ENCODE data around the gene PRR9.
A peak's percentile ranks its signal among the peaks of the same experiment; 100 is the strongest.
"Not testable (repeated sequence)": the region's sequence is repeated elsewhere in the genome, so short reads cannot be mapped to it uniquely, and the experiment has no call there.

Gene PRR9, protein sequence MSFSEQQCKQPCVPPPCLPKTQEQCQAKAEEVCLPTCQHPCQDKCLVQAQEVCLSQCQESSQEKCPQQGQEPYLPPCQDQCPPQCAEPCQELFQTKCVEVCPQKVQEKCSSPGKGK

GRCh38 chr1:153217212-153217611 lies at the start of gene PRR9:
TSS of gene PRR9 (plus strand) at chr1:153217584. CDS start at chr1:153218145, 561 bp downstream.
- no peaks in the 10 kb centered on the region for H3K9me3 ChIP-seq
- H4K20me1 ChIP-seq = no peaks in the 10 kb centered on the region
- H3K4me1 ChIP-seq = peaks cover 22% of the 10 kb centered on the region
- no peak within 1 kb of the TSS for H3K27ac ChIP-seq
- peak within 1 kb of the TSS; percentile 13; the same call in 1 of the 2 replicates for H3K4me2 ChIP-seq
- H3K4me3 ChIP-seq = no peak within 1 kb of the TSS
- no peak within 1 kb of the TSS for H3K9ac ChIP-seq
- no peaks in the 10 kb centered on the region for H3K27me3 ChIP-seq
- no peak for TF ChIP-seq Cebpa-rat (IDR thresholded peaks at IDR 0.05)
- no peaks in the 10 kb centered on the region for H3K36me3 ChIP-seq

DNA sequence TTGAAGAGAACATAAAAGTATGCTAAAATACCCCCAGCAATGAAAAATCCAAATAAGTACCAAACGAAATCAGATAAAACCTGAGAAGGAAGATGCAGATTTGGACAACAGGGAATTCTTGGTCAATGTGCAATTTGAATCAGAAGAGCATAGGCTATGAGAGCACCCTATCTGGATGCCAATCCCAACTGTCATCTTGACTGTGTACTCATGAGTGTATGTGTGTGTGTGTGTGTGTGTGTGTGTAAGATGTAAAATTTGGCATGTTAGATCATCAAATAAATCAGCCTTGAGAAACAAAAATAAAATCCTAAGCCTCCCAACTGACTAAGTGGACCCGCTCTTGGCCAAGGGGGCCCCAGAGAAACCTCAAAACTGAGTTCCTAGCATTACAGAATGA lies 48.7 kb upstream of the PRR9 start:
- no peak overlapping the region for H3K4me3 ChIP-seq
- no peak overlapping the region for H3K27ac ChIP-seq
- no peaks in the 10 kb centered on the region for H3K27me3 ChIP-seq
- no peaks in the 10 kb centered on the region for H3K9me3 ChIP-seq
- no peaks in the 10 kb centered on the region for H3K36me3 ChIP-seq
- H3K4me1 ChIP-seq = no peaks in the 10 kb centered on the region
- TF ChIP-seq Cebpa-rat (IDR thresholded peaks at IDR 0.05) = no peak
- no peaks in the 10 kb centered on the region for H4K20me1 ChIP-seq
- H3K9ac ChIP-seq = no peak overlapping the region
- no peak overlapping the region for H3K4me2 ChIP-seq

DNA sequence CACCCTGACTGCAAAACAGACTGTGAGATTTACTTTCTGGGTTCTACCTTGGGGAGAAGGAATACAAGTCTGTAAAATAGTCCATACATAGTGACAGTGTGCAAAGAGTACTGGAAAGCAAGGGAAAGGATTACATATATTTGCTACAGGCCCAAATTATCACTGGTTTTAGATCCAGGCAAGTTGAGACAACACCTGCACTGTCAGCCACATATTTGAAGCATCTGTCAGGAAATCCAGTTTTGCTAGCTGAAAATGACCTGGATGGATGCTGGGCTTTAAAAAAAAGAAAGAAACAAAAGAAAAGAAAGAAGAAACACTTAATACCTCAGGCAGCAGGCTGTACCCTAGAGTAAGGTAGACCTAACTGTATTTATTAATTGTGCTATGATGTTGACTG lies 42.8 kb upstream of the PRR9 start:
- Histone ChIP-seq H3K4me3 (no peak overlapping the region), H3K27me3 (no peaks in the 10 kb centered on the region), H3K9me3 (no peaks in the 10 kb centered on the region), H3K36me3 (no peaks in the 10 kb centered on the region), H4K20me1 (no peaks in the 10 kb centered on the region), H3K4me2 (no peak overlapping the region), H3K4me1 (no peaks in the 10 kb centered on the region), H3K27ac (no peak overlapping the region), H3K9ac (no peak overlapping the region)
- no peak for TF ChIP-seq Cebpa-rat (IDR thresholded peaks at IDR 0.05)

- Histone ChIP-seq H3K4me1 (no peaks in the 10 kb centered on the region), H3K36me3 (no peaks in the 10 kb centered on the region), H3K27me3 (no peaks in the 10 kb centered on the region), H3K27ac (no peak overlapping the region), H3K4me3 (no peak overlapping the region), H3K9me3 (peaks cover 6% of the 10 kb centered on the region), H3K9ac (no peak overlapping the region), H3K4me2 (no peak overlapping the region), H4K20me1 (no peaks in the 10 kb centered on the region)
- TF ChIP-seq Cebpa-rat (IDR thresholded peaks at IDR 0.05) = no peak
These were observed 38.5 kb upstream of the PRR9 start for GRCh38 chr1:153178922-153179321.

- Histone ChIP-seq H3K9me3 (peaks cover 13% of the 10 kb centered on the region), H3K36me3 (no peaks in the 10 kb centered on the region), H4K20me1 (no peaks in the 10 kb centered on the region), H3K4me3 (no peak overlapping the region), H3K9ac (no peak overlapping the region), H3K27ac (no peak overlapping the region), H3K4me2 (no peak overlapping the region), H3K4me1 (no peaks in the 10 kb centered on the region), H3K27me3 (no peaks in the 10 kb centered on the region)
- no peak for TF ChIP-seq Cebpa-rat (IDR thresholded peaks at IDR 0.05)
These were observed 36.8 kb upstream of the PRR9 start for GRCh38 chr1:153180556-153180955.

DNA sequence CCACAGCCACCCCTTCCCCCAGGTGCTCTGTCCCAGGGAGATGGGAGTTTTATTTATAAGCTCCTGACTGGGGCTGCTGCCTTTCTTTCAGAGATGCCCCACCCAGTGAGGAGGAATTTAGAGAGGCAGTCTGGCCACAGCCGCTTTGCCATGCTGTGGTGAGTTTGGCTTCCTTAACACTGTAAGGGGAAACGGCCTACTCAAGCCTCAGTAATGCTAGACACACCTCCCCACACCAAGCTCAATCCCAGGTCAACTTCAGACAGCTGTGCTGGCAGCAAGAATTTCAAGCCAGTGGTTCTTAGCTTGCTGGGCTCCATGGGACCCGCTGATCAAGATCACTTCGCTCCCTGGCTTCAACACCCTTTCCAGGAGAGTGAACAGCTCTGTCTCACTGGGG lies 29.1 kb upstream of the PRR9 start:
- not testable (repeated sequence) for H3K36me3 ChIP-seq, H3K27me3 ChIP-seq, H3K9ac ChIP-seq, H3K27ac ChIP-seq, H4K20me1 ChIP-seq, H3K4me3 ChIP-seq
- peak overlapping the region; percentile 57 for H3K4me2 ChIP-seq
- peaks cover 17% of the 10 kb centered on the region for H3K4me1 ChIP-seq
- H3K9me3 ChIP-seq = peaks cover 23% of the 10 kb centered on the region

- no peak for TF ChIP-seq Cebpa-rat (IDR thresholded peaks at IDR 0.05)
- H3K27ac ChIP-seq = no peak overlapping the region
- peaks cover 14% of the 10 kb centered on the region; the same call in 1 of the 2 replicates for H3K9me3 ChIP-seq
- no peaks in the 10 kb centered on the region for H3K36me3 ChIP-seq
- no peak overlapping the region for H3K4me2 ChIP-seq
- no peaks in the 10 kb centered on the region for H4K20me1 ChIP-seq
- H3K4me3 ChIP-seq = no peak overlapping the region
- H3K4me1 ChIP-seq = peaks cover 17% of the 10 kb centered on the region
- H3K27me3 ChIP-seq = no peaks in the 10 kb centered on the region
- H3K9ac ChIP-seq = no peak overlapping the region
These were observed 27.0 kb upstream of the PRR9 start for GRCh38 chr1:153190373-153190772.

- TF ChIP-seq Cebpa-rat (IDR thresholded peaks at IDR 0.05) = no peak
- no peak overlapping the region for H3K4me2 ChIP-seq
- H3K4me3 ChIP-seq = no peak overlapping the region
- no peaks in the 10 kb centered on the region for H4K20me1 ChIP-seq
- no peaks in the 10 kb centered on the region for H3K9me3 ChIP-seq
- peaks cover 16% of the 10 kb centered on the region for H3K4me1 ChIP-seq
- no peak overlapping the region for H3K27ac ChIP-seq
- no peaks in the 10 kb centered on the region for H3K27me3 ChIP-seq
- no peak overlapping the region for H3K9ac ChIP-seq
- H3K36me3 ChIP-seq = no peaks in the 10 kb centered on the region
These were observed 24.7 kb upstream of the PRR9 start for GRCh38 chr1:153192697-153193096.

DNA sequence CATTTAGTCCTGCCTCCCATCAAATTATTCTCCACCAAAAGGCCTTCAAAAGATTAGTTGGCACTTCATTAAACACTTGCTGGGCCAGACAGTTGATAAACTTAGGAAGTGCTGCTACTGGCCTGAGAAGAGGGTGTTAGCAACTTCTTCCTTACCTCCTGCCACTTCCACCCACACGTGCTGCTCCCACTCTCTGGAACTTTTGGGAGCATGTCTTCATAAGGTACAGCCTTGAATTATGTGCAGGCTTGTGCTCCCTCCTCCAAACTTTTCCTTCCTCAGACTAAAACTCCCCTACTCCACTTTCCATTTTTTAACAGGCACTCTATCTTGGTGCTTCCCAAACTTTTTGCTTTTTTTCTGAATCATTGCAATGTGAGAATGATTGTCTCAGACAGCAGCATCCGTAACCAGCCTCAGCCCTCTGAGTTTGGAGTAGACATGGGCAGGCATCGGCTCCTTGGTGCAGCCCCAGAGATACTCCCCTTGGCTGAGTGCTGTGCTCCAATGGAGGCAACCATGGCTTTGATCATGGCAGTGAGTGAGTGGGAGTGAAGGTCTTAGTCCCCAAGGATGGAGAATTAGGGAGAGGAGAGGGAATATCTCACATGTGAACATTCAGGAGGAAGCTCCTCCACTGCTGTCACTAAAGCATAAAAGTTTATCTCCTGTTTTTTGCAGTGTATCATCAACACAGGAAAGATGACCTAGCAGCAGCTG lies 22.9 kb upstream of the PRR9 start:
- no peak for TF ChIP-seq Cebpa-rat (IDR thresholded peaks at IDR 0.05)
- Histone ChIP-seq H3K4me3 (no peak overlapping the region), H3K4me1 (0 out of 2 replicates have a peak, but pooled peaks cover 4% of the 10 kb centered on the region), H4K20me1 (no peaks in the 10 kb centered on the region), H3K27ac (no peak overlapping the region), H3K27me3 (no peaks in the 10 kb centered on the region), H3K4me2 (no peak overlapping the region), H3K9ac (no peak overlapping the region), H3K9me3 (no peaks in the 10 kb centered on the region), H3K36me3 (no peaks in the 10 kb centered on the region)

- Histone ChIP-seq H3K36me3 (no peaks in the 10 kb centered on the region), H3K27ac (no peak overlapping the region), H3K9ac (no peak overlapping the region), H3K4me2 (no peak overlapping the region), H3K27me3 (no peaks in the 10 kb centered on the region), H3K4me1 (no peaks in the 10 kb centered on the region), H3K4me3 (no peak overlapping the region), H3K9me3 (no peaks in the 10 kb centered on the region), H4K20me1 (no peaks in the 10 kb centered on the region)
- no peak for TF ChIP-seq Cebpa-rat (IDR thresholded peaks at IDR 0.05)
These were observed 22.2 kb upstream of the PRR9 start for GRCh38 chr1:153195216-153195615.

All from BLaER1 (cell line).